Measurements from ENCODE around the gene RAB40C. TPM values are rescaled to one million over a fixed set of nuclear protein-coding genes. Genes with fewer than 3 reads are reported as not detected.

The RAB40C gene
- total RNA-seq, 2 donors from 2014 or later = 11.1 to 13.5 TPM

DNA sequence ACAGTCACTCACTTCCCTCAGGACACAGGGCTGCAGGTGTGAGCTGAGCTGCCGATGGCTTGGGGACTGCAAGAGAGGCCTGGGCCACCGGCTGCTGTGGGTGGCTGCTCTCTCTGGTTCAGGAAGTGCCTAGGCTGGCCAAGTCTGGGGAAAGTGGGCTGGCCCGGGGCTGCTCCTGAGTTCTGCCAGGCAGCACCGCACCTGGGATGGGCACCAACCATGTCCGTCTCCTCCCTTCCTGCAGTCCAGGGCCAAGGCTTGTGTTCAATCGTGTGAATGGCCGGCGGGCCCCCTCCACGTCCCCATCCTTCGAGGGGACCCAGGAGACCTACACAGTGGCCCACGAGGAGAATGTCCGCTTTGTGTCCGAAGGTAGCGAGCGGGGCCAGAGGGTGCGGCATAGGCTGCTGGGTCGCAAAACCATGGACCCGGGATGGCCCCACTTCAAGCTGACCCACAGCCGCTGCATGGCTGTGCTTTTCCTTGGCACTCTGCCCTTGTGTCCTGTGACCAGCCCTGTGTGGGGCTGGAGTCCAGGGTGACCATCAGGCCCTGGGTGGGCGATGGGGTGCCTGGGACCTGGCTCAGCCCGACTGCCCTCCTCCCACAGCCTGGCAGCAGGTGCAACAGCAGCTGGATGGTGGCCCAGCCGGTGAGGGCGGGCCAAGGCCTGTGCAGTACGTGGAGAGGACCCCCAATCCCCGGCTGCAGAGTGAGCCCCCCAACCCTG, 57.5 kb downstream of the RAB40C start:
- H3K9me3 ChIP-seq = no peaks in the 10 kb centered on the region
- TF ChIP-seq, protein P1, sequence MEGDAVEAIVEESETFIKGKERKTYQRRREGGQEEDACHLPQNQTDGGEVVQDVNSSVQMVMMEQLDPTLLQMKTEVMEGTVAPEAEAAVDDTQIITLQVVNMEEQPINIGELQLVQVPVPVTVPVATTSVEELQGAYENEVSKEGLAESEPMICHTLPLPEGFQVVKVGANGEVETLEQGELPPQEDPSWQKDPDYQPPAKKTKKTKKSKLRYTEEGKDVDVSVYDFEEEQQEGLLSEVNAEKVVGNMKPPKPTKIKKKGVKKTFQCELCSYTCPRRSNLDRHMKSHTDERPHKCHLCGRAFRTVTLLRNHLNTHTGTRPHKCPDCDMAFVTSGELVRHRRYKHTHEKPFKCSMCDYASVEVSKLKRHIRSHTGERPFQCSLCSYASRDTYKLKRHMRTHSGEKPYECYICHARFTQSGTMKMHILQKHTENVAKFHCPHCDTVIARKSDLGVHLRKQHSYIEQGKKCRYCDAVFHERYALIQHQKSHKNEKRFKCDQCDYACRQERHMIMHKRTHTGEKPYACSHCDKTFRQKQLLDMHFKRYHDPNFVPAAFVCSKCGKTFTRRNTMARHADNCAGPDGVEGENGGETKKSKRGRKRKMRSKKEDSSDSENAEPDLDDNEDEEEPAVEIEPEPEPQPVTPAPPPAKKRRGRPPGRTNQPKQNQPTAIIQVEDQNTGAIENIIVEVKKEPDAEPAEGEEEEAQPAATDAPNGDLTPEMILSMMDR (IDR thresholded peaks at IDR 0.05) = no peak
- no peaks in the 10 kb centered on the region for H3K36me3 ChIP-seq
- H3K4me3 ChIP-seq = no peak overlapping the region
- DNase-seq (ENCODE audit: low spot score) = no peak
- H3K27ac ChIP-seq = peak overlapping the region; percentile 88 to 92
- H3K4me1 ChIP-seq = peaks cover 0 to 70% of the 10 kb centered on the region in 2 donors
- no peaks in the 10 kb centered on the region for H3K27me3 ChIP-seq

DNA sequence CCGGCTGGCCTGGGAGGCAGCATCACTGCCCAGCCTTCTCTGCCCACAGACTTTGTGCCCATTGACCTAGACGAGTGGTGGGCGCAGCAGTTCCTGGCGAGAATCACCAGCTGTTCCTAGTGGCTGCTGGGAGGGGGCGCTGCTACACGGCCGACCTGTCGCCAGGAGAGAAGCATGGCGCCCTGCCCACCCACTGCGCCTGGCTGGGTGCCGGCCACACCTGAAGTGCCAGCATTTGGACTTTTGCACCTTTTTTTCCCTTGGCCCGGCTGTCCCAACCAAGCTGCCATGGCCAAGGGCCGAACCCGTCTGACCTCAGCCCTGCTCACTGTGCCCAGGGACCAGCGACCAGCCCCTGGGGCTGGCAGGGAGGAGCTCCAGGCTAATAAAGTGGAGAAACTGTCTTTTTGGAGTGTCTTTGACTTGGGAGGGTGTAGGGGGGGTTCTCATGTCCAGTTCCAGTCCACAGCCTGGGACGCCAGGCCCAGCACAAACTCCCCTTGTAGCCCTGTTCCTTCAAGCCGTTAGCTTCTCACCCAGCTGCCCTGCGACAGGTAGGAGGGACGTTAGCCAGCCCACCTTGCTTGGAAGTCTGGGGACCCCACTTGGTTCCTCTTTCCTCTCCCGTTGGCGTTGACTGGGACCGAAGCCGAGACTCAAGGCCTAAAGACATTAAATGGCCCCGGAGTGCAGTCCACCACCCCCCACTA, 58.4 kb downstream of the RAB40C start:
- peaks cover 0 to 61% of the 10 kb centered on the region in 2 donors for H3K4me1 ChIP-seq

GRCh38 chr16:648781-649589, 59.1 kb downstream of the RAB40C start, which contains the start of gene WDR90:
WDR90 (plus strand) TSS chr16:649365; CDS start chr16:649417, 52 bp downstream.
- H3K9me3 ChIP-seq = no peaks in the 10 kb centered on the region
- peak within 1 kb of the TSS; percentile 88 to 92 for H3K27ac ChIP-seq
- H3K4me3 ChIP-seq = peak within 1 kb of the TSS; percentile 68 to 88
- TF ChIP-seq, protein P1 (IDR thresholded peaks at IDR 0.05) = no peak
- no peaks in the 10 kb centered on the region for H3K27me3 ChIP-seq
- peaks cover 0 to 60% of the 10 kb centered on the region in 2 donors for H3K4me1 ChIP-seq
- DNase-seq (ENCODE audit: low spot score) = peak; percentile 93
- H3K36me3 ChIP-seq = no peaks in the 10 kb centered on the region

More for the DNA sequence above, 58.4 kb downstream of the RAB40C start:
- Histone ChIP-seq H3K36me3 (no peaks in the 10 kb centered on the region), H3K27me3 (no peaks in the 10 kb centered on the region), H3K4me3 (peak overlapping the region; percentile 68 to 88), H3K27ac (peak overlapping the region; percentile 88 to 92), H3K9me3 (no peaks in the 10 kb centered on the region)
- TF ChIP-seq, protein P1 (IDR thresholded peaks at IDR 0.05) = no peak
- DNase-seq (ENCODE audit: low spot score) = no peak

GRCh38 chr16:649631-650030, 59.8 kb downstream of the RAB40C start:
- no peak for DNase-seq (ENCODE audit: low spot score)
- Histone ChIP-seq H3K4me1 (peaks cover 0 to 56% of the 10 kb centered on the region in 2 donors), H3K9me3 (no peaks in the 10 kb centered on the region), H3K27ac (peak overlapping the region; percentile 88 to 92), H3K4me3 (peak overlapping the region; percentile 68 to 88), H3K27me3 (no peaks in the 10 kb centered on the region), H3K36me3 (no peaks in the 10 kb centered on the region)
- TF ChIP-seq, protein P1 (IDR thresholded peaks at IDR 0.05) = no peak

GRCh38 chr16:651844-652243, 62.0 kb downstream of the RAB40C start:
- no peaks in the 10 kb centered on the region for H3K36me3 ChIP-seq

More at GRCh38 chr16:651844-652243, 62.0 kb downstream of the RAB40C start:
- H3K4me3 ChIP-seq = no peak overlapping the region
- no peaks in the 10 kb centered on the region for H3K9me3 ChIP-seq
- DNase-seq (ENCODE audit: low spot score) = no peak
- TF ChIP-seq, protein P1 (IDR thresholded peaks at IDR 0.05) = no peak
- peaks cover 0 to 34% of the 10 kb centered on the region in 2 donors for H3K4me1 ChIP-seq
- no peaks in the 10 kb centered on the region for H3K27me3 ChIP-seq
- no peak overlapping the region for H3K27ac ChIP-seq
